HG02973 (cell line): ENCODE data around the gene CNTN4.

Experiments
- ATAC-seq: cut with Tn5 transposase; IDR thresholded peaks from one replicate; pipeline ENCODE4 v1.9.1; 2021; ENCODE audit warnings: moderate library complexity; ENCODE audit not compliant: unreplicated experiment

CNTN4 gene

DNA sequence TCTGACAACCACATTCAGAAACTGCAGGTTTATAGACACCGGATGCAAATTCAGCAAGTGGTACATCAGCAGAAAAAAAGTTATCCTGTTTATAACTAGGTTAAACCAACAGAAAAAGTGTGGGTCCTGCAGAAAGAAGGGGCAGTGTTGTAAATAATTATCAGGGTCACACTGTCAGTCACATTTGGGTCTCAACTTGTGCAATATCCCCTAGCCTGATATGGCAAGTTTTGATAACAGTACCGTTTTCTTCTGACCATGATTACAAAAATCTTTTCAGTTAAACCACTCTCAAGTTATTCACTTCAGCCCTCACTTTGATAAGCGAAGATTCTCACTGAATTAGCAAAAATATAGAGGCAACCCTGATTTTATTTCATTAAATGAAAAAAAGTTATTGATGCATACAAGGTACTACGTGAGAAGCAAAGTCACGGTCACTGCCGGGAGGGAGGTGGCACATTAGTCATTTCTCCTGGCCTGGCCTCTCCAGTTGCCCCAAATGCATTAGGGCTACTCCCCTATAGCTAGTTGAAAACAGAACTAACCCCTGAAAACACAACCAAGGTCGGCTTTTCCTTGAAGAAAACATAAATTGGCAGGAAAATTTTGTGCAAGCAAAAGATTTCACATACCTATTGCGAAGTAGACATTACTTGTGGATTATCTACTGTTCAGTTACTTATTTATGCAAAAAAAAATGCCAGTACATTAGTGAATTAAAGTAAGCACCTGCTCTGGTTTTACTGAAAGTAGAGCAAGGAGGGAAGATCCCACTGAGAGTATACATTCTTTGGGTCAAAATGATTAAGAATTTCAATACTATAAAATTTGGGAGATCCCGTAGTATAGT lies 982.9 kb downstream of the CNTN4 start:
- ATAC-seq = peak; percentile 32

DNA sequence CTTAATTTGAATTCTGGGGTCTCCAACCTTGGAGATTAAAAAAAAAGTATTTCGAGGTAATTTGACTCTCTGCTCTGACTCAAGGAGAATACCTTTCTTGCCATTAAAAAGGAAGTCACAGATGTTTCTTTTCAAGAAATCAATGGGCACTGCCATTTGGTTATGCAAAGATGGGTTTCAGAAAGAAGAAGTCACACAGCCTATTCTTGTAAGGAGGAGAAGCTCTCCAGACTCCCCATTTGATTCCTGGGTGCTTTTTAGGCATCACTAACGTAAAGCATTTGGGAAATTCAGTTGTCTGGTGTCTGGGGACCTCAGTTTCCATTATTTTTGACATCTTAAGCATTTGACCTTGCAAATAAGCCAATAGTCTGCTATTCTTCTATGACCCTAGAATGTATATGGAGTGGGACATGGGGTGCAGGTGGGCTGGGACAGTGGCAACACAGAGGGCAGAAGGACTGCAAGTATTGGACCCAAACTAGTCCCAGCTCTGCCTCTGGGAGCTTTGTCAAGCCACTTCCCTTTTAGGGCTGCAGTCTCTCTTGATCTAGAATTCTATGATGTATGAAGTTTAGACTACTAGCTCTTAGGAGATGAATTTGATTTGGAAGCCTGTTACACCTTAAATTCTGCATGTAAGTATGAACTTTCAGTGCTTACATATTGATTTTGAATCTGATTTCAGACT lies 983.7 kb downstream of the CNTN4 start:
- ATAC-seq = peak; percentile 71

GRCh38 chr3:3084890-3085289 lies 986.2 kb downstream of the CNTN4 start:
- ATAC-seq = no peak

DNA sequence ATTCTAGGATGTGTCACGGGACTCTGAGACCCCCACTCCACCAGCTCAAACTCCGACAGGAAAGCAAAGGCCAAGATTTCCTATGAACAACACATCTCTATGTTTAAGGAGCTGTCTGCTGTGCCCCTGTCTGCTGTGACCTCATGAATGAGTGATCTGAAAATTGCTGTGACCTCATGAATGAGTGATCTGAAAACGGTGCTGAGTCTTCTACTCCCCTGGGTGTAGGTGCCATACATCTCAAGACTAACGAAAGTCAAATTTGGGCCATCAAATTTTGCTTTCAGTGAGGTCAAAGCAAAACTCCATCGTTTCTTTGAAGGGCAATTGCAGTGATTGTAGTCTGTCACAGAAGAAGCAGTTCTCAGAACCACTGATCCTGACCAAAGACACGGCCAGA lies 987.1 kb downstream of the CNTN4 start:
- peak; percentile 30 for ATAC-seq

- ATAC-seq = no peak
These were observed 987.6 kb downstream of the CNTN4 start for GRCh38 chr3:3086239-3086638.

GRCh38 chr3:3087279-3087678 lies 988.6 kb downstream of the CNTN4 start:
- no peak for ATAC-seq

DNA sequence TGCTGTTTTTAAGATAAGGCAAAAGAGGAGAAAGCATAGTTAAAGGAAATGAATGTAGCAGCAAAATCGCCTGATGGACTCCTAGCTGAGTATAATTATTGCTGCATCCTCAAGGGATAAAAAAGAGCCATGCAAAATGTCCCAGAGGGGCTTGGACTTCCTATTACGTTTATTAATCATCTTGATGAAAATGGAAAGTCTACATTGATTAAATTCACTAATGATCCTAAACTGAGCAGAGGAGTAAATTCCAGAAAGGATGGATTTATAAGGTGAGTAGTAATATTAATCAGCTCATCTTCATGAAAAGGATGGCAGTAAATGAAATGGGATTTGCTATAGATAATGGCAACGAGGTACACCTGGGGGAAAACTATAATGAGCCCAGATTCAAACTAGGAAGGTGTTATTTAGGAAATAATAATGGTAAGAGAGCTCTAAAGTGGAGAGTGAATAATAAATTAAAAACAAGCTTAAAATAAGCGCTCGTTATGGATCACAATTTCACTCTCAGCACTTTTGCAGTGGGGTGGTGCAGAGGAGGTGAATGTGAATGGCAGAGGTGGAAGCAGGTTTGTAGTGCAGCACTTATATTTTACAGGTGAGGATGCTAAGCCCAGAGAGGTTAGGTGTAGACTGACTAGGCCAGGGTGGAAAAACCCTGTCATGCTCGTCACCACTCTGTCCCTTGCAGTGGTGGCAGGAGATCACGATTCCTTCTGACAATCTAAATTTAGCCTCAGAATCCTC lies 989.2 kb downstream of the CNTN4 start:
- ATAC-seq = no peak

DNA sequence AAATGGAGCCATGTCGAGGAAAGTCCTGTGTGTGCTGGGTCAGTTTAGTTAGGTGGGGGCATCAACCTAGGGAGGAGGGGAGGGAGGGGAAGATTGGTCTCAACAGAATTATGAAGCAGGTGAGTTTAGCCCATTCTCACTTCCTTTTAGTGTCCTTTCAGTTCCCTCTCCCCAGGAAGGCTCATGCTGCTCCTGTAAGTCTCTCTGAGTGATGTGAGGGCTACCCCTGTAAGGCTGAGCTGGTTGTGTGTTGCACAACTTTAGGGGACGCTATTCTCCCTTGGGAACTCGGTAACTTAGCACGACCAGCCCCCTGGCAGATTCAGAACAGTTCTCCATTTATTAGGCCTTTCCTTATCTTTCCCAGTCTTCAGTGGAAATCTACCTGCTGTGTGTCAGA lies 990.4 kb downstream of the CNTN4 start:
- peak; percentile 98 for ATAC-seq

- no peak for ATAC-seq
These were observed 999.3 kb downstream of the CNTN4 start for GRCh38 chr3:3097958-3098357.

- ATAC-seq = peak; percentile 73
These were observed 1003.2 kb downstream of the CNTN4 start for GRCh38 chr3:3101660-3102458.

DNA sequence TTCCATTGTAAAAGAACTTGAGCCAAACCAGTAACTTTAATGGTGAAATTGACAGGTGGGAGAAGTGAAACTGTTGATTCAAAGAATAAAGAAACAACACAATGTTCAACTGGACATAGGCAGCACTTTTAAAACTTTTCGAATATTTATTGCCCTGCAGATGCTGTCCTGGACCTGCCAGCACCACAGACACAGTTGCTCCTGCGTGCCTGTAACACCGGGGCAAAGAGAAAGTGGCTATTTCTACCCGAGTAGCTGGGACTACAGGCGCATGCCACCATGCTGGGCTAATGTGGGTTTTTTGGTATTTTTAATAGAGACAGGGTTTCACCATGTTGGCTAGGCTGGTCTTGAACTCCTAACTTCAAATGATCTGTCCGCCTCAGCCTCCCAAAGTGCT lies 1004.1 kb downstream of the CNTN4 start:
- ATAC-seq = no peak

- no peak for ATAC-seq
These were observed 1006.6 kb downstream of the CNTN4 start for GRCh38 chr3:3105246-3105645.

DNA sequence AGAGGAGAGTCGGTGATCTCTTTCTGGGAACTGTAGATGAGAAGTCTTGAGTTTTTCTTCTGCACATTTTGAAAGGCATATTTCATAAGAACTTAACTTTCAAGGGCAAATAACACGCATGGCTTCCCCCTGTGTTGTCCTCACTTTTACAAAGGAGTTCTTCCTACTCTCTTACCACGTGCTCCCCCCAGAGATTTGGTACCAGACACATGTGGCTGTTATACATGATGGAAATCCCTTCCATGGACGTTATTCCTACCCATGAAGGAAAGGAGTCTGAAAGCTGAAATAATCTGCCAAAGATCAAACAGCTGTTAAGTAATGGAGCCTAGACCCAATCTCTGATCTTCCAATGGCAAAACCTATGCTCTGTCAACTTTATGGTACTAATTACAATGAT lies 1007.1 kb downstream of the CNTN4 start:
- no peak for ATAC-seq

GRCh38 chr3:3107181-3107580 lies 1008.5 kb downstream of the CNTN4 start:
- no peak for ATAC-seq
